Glutamatergic neuron (in vitro differentiated cells): Measurements from ENCODE around the gene EPHB2. TPM values are rescaled to one million over a fixed set of nuclear protein-coding genes. Genes with fewer than 3 reads are reported as not detected.

Source experiments
- DNase-seq: peaks from one replicate; pipeline ENCODE4 v3.0.0; 2022
- H3K27ac Mint-ChIP-seq: one replicate; pipeline ENCODE4 v1.8.0; 2020; ENCODE audit warnings: mild to moderate bottlenecking, mixed read lengths, inconsistent platforms; ENCODE audit not compliant: unreplicated experiment
- H3K27me3 Mint-ChIP-seq: one replicate; pipeline ENCODE4 v1.8.0; 2020; ENCODE audit warnings: mild to moderate bottlenecking, moderate library complexity, mixed read lengths, inconsistent platforms; ENCODE audit not compliant: unreplicated experiment
- H3K36me3 Mint-ChIP-seq: one replicate; pipeline ENCODE4 v1.8.0; 2020; ENCODE audit warnings: mild to moderate bottlenecking, mixed read lengths, inconsistent platforms; ENCODE audit not compliant: unreplicated experiment
- H3K4me1 Mint-ChIP-seq: one replicate; pipeline ENCODE4 v1.8.0; 2020; ENCODE audit warnings: mild to moderate bottlenecking, low read depth, mixed read lengths, inconsistent platforms; ENCODE audit not compliant: unreplicated experiment
- H3K4me3 Mint-ChIP-seq: one replicate; pipeline ENCODE4 v1.8.0; 2020; ENCODE audit warnings: mild to moderate bottlenecking, mixed read lengths, inconsistent platforms; ENCODE audit not compliant: unreplicated experiment
- H3K9me3 Mint-ChIP-seq: one replicate; pipeline ENCODE4 v1.8.0; 2020; ENCODE audit warnings: mild to moderate bottlenecking, moderate library complexity, mixed read lengths, inconsistent platforms; ENCODE audit not compliant: unreplicated experiment
- total RNA-seq: library from RNA; stranded (reverse); fragmentation: NEBNext Ultra II Directional; extraction: Animal tissue kit (Norgen Biotek cat#: 25700); gene quantifications from one replicate; pipeline ENCODE4 v1.2.1, GENCODE V29; 2021; ENCODE audit not compliant: unreplicated experiment
- TF ChIP-seq, protein P1 (sequence below): fragments of 200-600 bp; sonication (generic); IDR thresholded peaks from one replicate; pipeline ENCODE4 v1.5.0; 2021; ENCODE audit not compliant: partially characterized antibody, unreplicated experiment

EPHB2 gene
- total RNA-seq, 1 donor from 2014 or later, result 93.0 TPM

DNA sequence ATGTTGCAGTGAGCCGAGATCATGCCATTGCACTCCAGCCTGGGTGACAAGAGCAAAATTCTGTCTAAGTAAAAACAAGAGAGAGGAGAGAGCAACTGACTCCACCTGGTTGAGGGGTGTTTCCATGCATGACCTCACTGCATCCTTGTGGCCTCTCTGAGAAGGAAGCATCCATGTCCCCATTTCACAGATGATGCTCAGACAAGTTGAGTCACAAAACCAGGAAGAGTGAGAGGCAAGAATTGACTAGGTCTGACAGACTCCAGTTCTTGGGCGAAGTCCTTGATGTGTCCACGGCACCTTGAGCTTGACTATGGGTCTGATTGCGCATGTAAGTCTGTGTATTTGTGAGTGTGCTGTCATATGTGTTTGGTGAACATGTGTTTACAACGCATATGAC, 156.2 kb downstream of the EPHB2 start:
- Mint-ChIP-seq H3K27me3 (peaks cover 7% of the 10 kb centered on the region), H3K36me3 (peaks cover 27% of the 10 kb centered on the region), H3K4me3 (no peak overlapping the region), H3K27ac (no peak overlapping the region), H3K4me1 (no peaks in the 10 kb centered on the region), H3K9me3 (peaks cover 4% of the 10 kb centered on the region)
- no peak for DNase-seq
- TF ChIP-seq, protein P1, sequence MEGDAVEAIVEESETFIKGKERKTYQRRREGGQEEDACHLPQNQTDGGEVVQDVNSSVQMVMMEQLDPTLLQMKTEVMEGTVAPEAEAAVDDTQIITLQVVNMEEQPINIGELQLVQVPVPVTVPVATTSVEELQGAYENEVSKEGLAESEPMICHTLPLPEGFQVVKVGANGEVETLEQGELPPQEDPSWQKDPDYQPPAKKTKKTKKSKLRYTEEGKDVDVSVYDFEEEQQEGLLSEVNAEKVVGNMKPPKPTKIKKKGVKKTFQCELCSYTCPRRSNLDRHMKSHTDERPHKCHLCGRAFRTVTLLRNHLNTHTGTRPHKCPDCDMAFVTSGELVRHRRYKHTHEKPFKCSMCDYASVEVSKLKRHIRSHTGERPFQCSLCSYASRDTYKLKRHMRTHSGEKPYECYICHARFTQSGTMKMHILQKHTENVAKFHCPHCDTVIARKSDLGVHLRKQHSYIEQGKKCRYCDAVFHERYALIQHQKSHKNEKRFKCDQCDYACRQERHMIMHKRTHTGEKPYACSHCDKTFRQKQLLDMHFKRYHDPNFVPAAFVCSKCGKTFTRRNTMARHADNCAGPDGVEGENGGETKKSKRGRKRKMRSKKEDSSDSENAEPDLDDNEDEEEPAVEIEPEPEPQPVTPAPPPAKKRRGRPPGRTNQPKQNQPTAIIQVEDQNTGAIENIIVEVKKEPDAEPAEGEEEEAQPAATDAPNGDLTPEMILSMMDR, result no peak

DNA sequence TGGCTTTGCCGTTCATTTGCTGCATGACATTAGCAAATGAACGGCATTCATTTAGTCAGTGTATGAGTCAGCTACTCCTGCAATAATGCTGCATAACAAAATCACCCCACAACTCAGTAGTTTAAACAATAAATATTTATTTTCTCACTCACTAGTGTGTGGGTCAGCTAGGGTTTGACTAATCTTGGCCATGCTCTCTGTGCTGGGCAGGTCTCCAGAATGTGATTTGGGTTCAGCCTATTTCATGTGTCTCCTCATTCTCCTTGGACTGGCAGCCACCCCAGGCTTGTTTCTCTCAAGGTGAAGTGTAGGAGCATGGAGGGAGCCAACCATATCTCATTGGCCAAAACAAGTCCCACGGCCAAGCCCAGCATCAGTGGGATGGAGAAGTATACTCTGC, 157.7 kb downstream of the EPHB2 start:
- peaks cover 27% of the 10 kb centered on the region for H3K36me3 Mint-ChIP-seq
- TF ChIP-seq, protein P1, result no peak
- peaks cover 4% of the 10 kb centered on the region for H3K9me3 Mint-ChIP-seq
- peaks cover 8% of the 10 kb centered on the region for H3K27me3 Mint-ChIP-seq
- H3K4me3 Mint-ChIP-seq, result no peak overlapping the region
- no peak overlapping the region for H3K27ac Mint-ChIP-seq
- no peak for DNase-seq
- H3K4me1 Mint-ChIP-seq, result no peaks in the 10 kb centered on the region

DNA sequence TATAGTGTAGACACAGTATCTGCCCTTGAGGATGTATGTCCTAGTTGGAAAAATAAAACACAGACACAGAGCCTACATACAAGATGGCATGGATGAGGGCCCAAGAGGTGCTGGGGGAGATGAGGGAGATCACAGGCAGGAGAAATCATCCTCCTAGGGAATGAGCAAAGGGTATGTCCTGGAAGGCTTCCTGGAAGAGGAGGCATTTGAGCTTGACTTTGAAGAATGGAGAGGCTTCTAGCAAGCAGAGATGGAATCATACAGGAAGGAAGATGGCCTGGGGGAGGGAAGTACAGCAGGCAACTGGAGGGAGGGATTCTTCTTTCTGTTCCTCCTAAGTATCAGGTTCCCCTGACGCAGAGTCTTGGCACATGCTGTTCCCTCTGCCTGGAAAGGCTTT, 158.7 kb downstream of the EPHB2 start:
- TF ChIP-seq, protein P1, result no peak
- Mint-ChIP-seq H3K4me1 (no peaks in the 10 kb centered on the region), H3K27me3 (peaks cover 9% of the 10 kb centered on the region), H3K4me3 (no peak overlapping the region), H3K36me3 (peaks cover 27% of the 10 kb centered on the region), H3K27ac (no peak overlapping the region), H3K9me3 (peaks cover 4% of the 10 kb centered on the region)
- DNase-seq, result no peak

DNA sequence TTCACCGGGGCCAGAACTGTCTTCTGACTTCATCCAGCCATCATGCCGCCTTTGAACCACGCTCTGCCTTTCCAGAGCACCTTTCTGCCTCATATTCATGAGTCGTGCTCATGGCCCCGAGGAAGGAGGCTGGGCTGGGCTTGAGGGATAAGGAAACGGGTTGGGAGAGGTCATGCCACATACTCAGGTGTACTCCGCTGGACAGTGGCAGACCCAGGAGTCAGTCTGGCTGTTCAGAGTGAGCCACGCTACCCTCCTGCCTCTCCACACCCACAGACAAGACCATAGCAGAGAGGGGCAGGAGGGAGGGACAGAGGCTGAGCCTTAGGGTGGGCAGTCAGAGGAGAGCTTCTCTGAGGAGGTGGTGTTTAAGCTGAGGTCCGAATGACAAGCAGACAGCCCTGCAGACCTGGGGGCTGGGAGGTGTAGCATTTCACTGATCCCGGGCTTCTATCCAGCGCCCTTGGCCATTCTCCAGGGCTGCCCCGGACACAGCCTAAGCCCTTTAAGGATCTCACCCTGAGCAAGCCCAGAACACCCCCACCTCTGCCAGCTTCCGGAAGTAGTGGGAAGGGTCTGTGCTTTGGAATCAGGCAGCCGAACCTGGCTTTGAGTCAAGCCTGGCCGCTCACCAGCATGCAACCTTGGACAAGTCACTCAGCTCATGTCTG, 159.7 kb downstream of the EPHB2 start:
- Mint-ChIP-seq H3K27me3 (peaks cover 11% of the 10 kb centered on the region), H3K9me3 (peaks cover 2% of the 10 kb centered on the region), H3K27ac (no peak overlapping the region), H3K4me3 (no peak overlapping the region), H3K4me1 (peaks cover 4% of the 10 kb centered on the region), H3K36me3 (peaks cover 24% of the 10 kb centered on the region)
- TF ChIP-seq, protein P1, result no peak
- DNase-seq, result no peak

DNA sequence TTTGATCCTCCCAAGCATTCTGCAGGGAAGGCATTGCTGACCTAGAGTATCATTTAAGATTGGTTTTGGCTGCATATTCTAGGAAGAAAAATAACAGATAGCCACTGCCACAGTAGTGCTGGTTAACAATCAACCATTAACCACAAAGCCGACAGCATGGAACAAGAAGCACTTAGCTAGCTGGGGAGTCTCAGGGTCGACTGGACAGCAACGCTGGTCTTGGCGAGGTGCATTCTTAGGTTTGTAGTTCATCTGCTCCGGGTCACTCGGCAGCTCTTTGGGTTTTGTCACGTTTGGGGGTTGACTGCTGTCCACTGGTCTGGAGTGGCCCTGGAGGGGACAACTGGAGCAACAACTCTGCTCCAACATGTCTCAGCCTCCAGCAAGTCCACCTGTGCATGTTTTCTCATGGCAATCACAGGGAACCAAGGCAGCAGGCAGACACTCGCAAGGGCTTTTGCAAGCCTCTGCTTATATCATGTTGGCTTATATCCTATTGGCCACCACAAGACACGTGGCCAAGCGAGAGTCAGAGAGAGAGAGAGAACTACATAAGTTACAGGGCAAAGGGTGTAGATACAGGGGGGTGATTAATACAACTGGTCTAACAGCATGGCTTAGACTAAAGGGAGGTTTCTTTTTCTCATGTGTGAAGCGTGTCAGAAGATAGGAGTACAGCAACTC, 162.5 kb downstream of the EPHB2 start:
- no peak for DNase-seq
- H3K27me3 Mint-ChIP-seq, result peaks cover 15% of the 10 kb centered on the region
- TF ChIP-seq, protein P1, result no peak
- peaks cover 11% of the 10 kb centered on the region for H3K4me1 Mint-ChIP-seq
- H3K27ac Mint-ChIP-seq, result no peak overlapping the region
- H3K9me3 Mint-ChIP-seq, result no peaks in the 10 kb centered on the region
- no peak overlapping the region for H3K4me3 Mint-ChIP-seq
- H3K36me3 Mint-ChIP-seq, result peaks cover 7% of the 10 kb centered on the region
